ENCODE results near the gene FGF8. TPM values are rescaled to one million over a fixed set of nuclear protein-coding genes. Genes with fewer than 3 reads are reported as not detected.
"Not testable (repeated sequence)": the region's sequence is repeated elsewhere in the genome, so short reads cannot be mapped to it uniquely, and the experiment has no call there.

The FGF8 gene
- total RNA-seq, 4 donors from 2014 or later, result not detected

DNA sequence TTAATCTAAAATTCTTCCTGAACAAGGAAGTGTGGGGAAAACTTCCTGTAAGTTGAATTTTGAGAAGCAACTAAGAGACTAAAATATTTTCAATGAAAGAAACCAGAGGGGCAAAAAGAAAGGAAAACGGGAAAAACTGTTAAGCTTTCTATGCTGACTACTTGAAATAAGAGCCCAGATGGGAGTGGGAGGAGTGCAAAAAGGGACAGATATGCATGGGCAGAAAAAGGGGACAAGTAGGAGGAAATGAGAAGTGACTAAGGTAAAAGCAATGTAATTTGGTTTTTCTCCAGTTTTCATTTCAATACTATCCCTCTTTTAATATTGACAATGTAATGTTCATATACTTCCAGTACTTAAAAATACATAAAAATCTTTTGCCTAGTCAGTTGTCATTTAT, 31.2 kb upstream of the FGF8 start:
- Histone ChIP-seq H3K4me3 (no peak overlapping the region), H3K27me3 (no peaks in the 10 kb centered on the region), H3K4me1 (peaks cover 2% of the 10 kb centered on the region), H3K36me3 (peaks cover 88% of the 10 kb centered on the region), H3K27ac (no peak overlapping the region), H3K9me3 (no peaks in the 10 kb centered on the region)
- TF ChIP-seq POLR2A (IDR thresholded peaks at IDR 0.05), result no peak
- TF ChIP-seq POLR2AphosphoS5 (IDR thresholded peaks at IDR 0.05), result no peak
- TF ChIP-seq, protein P1, sequence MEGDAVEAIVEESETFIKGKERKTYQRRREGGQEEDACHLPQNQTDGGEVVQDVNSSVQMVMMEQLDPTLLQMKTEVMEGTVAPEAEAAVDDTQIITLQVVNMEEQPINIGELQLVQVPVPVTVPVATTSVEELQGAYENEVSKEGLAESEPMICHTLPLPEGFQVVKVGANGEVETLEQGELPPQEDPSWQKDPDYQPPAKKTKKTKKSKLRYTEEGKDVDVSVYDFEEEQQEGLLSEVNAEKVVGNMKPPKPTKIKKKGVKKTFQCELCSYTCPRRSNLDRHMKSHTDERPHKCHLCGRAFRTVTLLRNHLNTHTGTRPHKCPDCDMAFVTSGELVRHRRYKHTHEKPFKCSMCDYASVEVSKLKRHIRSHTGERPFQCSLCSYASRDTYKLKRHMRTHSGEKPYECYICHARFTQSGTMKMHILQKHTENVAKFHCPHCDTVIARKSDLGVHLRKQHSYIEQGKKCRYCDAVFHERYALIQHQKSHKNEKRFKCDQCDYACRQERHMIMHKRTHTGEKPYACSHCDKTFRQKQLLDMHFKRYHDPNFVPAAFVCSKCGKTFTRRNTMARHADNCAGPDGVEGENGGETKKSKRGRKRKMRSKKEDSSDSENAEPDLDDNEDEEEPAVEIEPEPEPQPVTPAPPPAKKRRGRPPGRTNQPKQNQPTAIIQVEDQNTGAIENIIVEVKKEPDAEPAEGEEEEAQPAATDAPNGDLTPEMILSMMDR (IDR thresholded peaks at IDR 0.05), result no peak
- TF ChIP-seq EP300 (IDR thresholded peaks at IDR 0.05), result no peak
- 65% methylated on average over 1 of the region's 1 CpG for WGBS
- no peak for DNase-seq (ENCODE audit: low spot score in 2 of 2)

DNA sequence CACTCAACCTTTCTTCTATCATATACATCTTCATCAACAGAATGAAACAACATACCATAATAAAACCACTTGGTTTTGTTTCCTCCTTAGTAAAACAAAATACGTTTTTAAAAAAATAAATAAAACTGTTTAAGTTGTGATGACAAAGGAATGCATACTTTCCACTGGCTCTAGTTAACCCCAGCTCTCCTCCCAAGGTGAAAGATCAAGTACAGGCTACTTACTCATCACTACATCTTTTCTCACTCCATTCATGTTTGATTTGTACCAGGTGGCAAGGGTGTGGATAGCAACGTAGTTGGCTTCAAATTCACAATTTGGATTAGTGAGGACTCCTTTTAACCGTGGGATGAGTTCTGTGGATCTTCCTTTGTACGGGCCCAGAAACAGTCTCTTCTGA, 27.6 kb upstream of the FGF8 start:
- Histone ChIP-seq H3K27me3 (no peaks in the 10 kb centered on the region), H3K27ac (no peak overlapping the region), H3K4me1 (no peaks in the 10 kb centered on the region), H3K36me3 (peaks cover 98% of the 10 kb centered on the region), H3K4me3 (no peak overlapping the region), H3K9me3 (no peaks in the 10 kb centered on the region)
- 65% methylated on average over 4 of the region's 4 CpGs for WGBS
- no peak for DNase-seq (ENCODE audit: low spot score in 2 of 2)
- no peak for TF ChIP-seq POLR2A (IDR thresholded peaks at IDR 0.05)
- TF ChIP-seq EP300 (IDR thresholded peaks at IDR 0.05), result no peak
- no peak for TF ChIP-seq POLR2AphosphoS5 (IDR thresholded peaks at IDR 0.05)
- TF ChIP-seq, protein P1 (IDR thresholded peaks at IDR 0.05), result no peak

DNA sequence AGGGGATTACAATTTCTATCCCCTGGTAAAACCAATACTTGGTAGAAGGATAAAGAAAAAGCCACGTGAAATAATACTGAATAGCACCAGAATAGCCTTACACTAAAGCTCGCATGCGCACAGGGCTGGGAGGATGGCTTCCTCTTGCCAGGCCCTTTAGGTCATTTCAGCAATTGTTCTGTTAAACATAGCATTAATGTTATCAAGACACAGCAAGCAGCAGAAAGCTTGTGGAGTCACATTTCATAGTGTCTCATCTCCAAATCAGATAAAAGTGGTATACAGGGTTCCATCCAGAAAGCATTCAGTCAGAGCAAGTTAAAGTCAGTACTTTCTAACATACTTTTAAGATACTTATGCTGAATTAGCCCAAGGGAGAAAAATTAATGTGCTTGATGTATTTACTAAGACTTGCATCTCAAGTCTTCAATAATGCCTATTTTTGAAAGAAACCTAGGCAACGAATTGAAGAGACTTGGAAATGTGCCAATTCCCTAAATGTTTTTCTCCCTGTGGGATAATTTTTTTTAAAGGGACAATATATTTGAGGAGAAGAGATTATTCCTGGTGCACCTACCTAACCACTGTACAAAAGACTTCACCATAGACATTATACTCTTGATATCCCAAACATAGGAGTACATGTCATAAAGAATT, 21.6 kb upstream of the FGF8 start:
- no peak overlapping the region for H3K27ac ChIP-seq
- H3K4me3 ChIP-seq, result no peak overlapping the region
- no peaks in the 10 kb centered on the region for H3K9me3 ChIP-seq
- peaks cover 100% of the 10 kb centered on the region for H3K36me3 ChIP-seq
- no peak for TF ChIP-seq POLR2A (IDR thresholded peaks at IDR 0.05)
- H3K4me1 ChIP-seq, result no peaks in the 10 kb centered on the region
- no peaks in the 10 kb centered on the region for H3K27me3 ChIP-seq
- DNase-seq (ENCODE audit: low spot score in 2 of 2), result no peak
- 67% methylated on average over 4 of the region's 4 CpGs for WGBS

DNA sequence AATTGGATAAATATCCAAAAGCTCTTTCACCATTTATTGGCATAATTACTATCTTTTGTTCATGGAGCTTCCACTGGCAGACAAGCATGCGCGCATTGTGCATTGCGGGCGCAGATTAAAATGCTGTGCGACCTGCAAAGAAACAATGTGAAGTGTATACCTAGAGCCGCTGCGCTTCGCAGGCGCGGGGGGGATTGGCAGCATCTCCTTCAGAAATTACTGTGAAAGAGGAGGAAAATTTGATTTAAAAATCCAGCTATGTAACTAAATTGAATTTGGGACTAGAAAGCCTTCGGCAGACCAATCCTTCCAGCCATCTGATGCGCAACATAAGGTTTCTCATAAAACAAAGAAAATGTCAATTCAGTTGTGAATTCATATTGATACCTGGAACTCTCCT, 17.6 kb upstream of the FGF8 start:
- H3K9me3 ChIP-seq, result no peaks in the 10 kb centered on the region
- WGBS, result 98% methylated on average over 12 of the region's 12 CpGs
- H3K27me3 ChIP-seq, result no peaks in the 10 kb centered on the region
- H3K27ac ChIP-seq, result no peak overlapping the region
- no peak for TF ChIP-seq EP300 (IDR thresholded peaks at IDR 0.05)
- no peak for TF ChIP-seq POLR2A (IDR thresholded peaks at IDR 0.05)
- TF ChIP-seq, protein P1 (IDR thresholded peaks at IDR 0.05), result no peak
- TF ChIP-seq POLR2AphosphoS5 (IDR thresholded peaks at IDR 0.05), result no peak
- no peak overlapping the region for H3K4me3 ChIP-seq
- peaks cover 100% of the 10 kb centered on the region for H3K36me3 ChIP-seq
- DNase-seq (ENCODE audit: low spot score in 2 of 2), result no peak
- no peaks in the 10 kb centered on the region for H3K4me1 ChIP-seq

DNA sequence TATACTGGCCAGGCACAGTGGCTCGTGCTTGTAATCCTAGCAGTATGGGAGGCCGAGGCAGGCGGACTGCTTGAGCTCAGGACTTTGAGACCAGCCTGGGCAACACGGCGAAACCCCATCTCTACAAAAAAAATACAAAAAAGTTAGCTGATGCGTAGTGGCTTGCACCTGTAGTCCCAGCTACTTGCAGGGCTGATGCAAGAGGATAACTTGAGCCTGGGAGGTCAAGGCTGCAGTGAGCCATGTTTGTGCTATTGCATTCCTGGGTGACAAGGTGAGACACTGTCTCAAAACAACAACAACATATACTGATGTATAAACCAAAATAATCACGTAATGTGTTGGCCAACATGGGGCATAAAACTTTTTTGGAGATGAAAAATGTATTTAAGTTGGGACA, 13.8 kb upstream of the FGF8 start:
- no peak for DNase-seq (ENCODE audit: low spot score in 2 of 2)
- Histone ChIP-seq H3K27me3 (no peaks in the 10 kb centered on the region), H3K36me3 (peaks cover 95% of the 10 kb centered on the region), H3K9me3 (no peaks in the 10 kb centered on the region), H3K4me3 (no peak overlapping the region), H3K27ac (no peak overlapping the region), H3K4me1 (peaks cover under 1% of the 10 kb centered on the region)
- TF ChIP-seq POLR2A (IDR thresholded peaks at IDR 0.05), result no peak
- no peak for TF ChIP-seq POLR2AphosphoS5 (IDR thresholded peaks at IDR 0.05)
- no peak for TF ChIP-seq EP300 (IDR thresholded peaks at IDR 0.05)
- TF ChIP-seq, protein P1 (IDR thresholded peaks at IDR 0.05), result no peak
- WGBS, result 94% methylated on average over 7 of the region's 7 CpGs

DNA sequence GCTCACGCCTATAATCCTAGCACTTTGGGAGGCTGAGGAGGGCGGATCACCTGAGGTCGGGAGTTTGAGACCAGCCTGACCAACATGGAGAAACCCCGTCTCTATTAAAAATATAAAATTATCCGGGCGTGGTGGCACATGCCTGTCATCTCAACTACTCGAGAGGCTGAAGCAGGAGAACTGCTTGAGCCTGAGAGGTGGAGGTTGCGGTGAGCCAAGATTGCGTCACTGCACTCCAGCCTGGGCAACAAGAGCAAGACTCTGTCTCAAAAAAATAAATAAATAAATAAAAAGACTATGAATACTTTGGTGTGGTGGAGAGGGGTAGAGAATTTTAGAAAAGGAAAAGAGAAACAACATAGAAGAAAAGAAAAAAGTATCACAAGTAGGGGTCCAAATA, 13.3 kb upstream of the FGF8 start:
- not testable (repeated sequence) for H3K4me1 ChIP-seq; H3K9me3 ChIP-seq; H3K27ac ChIP-seq; H3K4me3 ChIP-seq; DNase-seq (ENCODE audit: low spot score in 2 of 2); H3K27me3 ChIP-seq
- WGBS, result 81% methylated on average over 9 of the region's 9 CpGs
- peaks cover 90% of the 10 kb centered on the region for H3K36me3 ChIP-seq
